Breast epithelium (tissue), 3 donors: ENCODE results near the gene VSIG4.

Experiments used
- POLR2A ChIP-seq: fragments of 450-650 bp; IDR thresholded peaks from one replicate; pipeline ENCODE4 v1.6.1; 2016; ENCODE audit warnings: antibody characterized with exemption, mild to moderate bottlenecking, moderate library complexity
- TF ChIP-seq, protein P1 (sequence below), 3 donors: fragments of 450-650 bp; IDR thresholded peaks; one replicate each; pipeline ENCODE4 v1.5.1; 2016 to 2017; ENCODE audit warnings: antibody characterized with exemption in 3 of 3, mild to moderate bottlenecking in 3 of 3, moderate library complexity in 3 of 3

DNA sequence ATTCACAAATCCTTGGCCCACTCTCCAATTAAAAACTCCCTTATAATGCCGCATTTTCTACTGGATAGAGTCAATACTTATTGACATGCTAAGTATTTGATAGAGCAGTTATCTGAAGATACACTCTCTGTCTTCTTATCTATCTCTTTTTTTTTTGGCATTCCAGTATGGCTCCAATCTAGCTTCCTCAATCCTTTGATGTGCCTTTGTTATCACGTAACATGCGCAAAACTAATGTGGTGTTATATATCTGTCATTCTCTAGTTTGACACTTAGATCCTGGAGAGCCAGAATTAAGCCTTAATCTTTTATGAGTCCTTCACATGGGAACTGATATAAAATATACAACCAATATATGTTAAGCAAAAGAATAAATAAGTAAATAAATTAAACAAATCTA is 54.7 kb downstream of the VSIG4 start:
- TF ChIP-seq, protein P1, sequence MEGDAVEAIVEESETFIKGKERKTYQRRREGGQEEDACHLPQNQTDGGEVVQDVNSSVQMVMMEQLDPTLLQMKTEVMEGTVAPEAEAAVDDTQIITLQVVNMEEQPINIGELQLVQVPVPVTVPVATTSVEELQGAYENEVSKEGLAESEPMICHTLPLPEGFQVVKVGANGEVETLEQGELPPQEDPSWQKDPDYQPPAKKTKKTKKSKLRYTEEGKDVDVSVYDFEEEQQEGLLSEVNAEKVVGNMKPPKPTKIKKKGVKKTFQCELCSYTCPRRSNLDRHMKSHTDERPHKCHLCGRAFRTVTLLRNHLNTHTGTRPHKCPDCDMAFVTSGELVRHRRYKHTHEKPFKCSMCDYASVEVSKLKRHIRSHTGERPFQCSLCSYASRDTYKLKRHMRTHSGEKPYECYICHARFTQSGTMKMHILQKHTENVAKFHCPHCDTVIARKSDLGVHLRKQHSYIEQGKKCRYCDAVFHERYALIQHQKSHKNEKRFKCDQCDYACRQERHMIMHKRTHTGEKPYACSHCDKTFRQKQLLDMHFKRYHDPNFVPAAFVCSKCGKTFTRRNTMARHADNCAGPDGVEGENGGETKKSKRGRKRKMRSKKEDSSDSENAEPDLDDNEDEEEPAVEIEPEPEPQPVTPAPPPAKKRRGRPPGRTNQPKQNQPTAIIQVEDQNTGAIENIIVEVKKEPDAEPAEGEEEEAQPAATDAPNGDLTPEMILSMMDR (IDR thresholded peaks at IDR 0.05) = no peak
- TF ChIP-seq POLR2A = no peak
